Heart left ventricle (tissue), 16 donors: ENCODE data around the gene AWAT2. TPM values are rescaled to one million over a fixed set of nuclear protein-coding genes. Genes with fewer than 3 reads are reported as not detected.

Experiments
- ATAC-seq, 4 donors: fragments of 200-7000 bp; cut with Tn5 transposase; one replicate each; pipeline ENCODE4 v1.9.1; 2020 to 2022; ENCODE audit warnings: moderate library complexity in 4 of 4, mild to moderate bottlenecking in 3 of 4, moderate number of reproducible peaks in 1 of 4
- DNase-seq, 5 donors: peaks; one replicate each; pipeline ENCODE4 v3.0.0-alpha.2; 2020
- H3K27ac ChIP-seq, 12 donors: fragments of 200-600 bp; sonication (generic) in 4 of 12; one replicate each; pipeline versions ENCODE4 v1.5.0 to v1.8.0; 2016 to 2022; ENCODE audit warnings: mild to moderate bottlenecking in 2 of 12
- H3K27me3 ChIP-seq, 9 donors: fragments of 200-600 bp; sonication (generic) in 2 of 9; one replicate each; pipeline versions ENCODE4 v1.5.1 to v1.8.0; 2016 to 2022; ENCODE audit warnings: mild to moderate bottlenecking in 3 of 9
- H3K36me3 ChIP-seq, 9 donors: fragments of 200-600 bp; sonication (generic) in 2 of 9; one replicate each; pipeline versions ENCODE4 v1.5.0 to v1.8.0; 2018 to 2022; ENCODE audit warnings: mild to moderate bottlenecking in 2 of 9
- H3K4me1 ChIP-seq, 12 donors: fragments of 200-600 bp; sonication (generic) in 4 of 12; one replicate each; pipeline versions ENCODE4 v1.5.0 to v1.8.0; 2016 to 2022; ENCODE audit warnings: mild to moderate bottlenecking in 3 of 12
- H3K4me3 ChIP-seq, 12 donors: fragments of 200-600 bp; sonication (generic) in 4 of 12; one replicate each; pipeline versions ENCODE4 v1.5.0 to v1.8.0; 2017 to 2022; ENCODE audit warnings: mild to moderate bottlenecking in 9 of 12, moderate library complexity in 4 of 12
- H3K9me3 ChIP-seq, 12 donors: fragments of 200-600 bp; sonication (generic) in 4 of 12; one replicate each; pipeline versions ENCODE4 v1.5.0 to v1.8.0; 2016 to 2022; ENCODE audit warnings: mild to moderate bottlenecking in 1 of 12
- CTCF ChIP-seq, 12 donors: fragments of 200-600 bp; sonication (generic) in 4 of 12; IDR thresholded peaks; one replicate each; pipeline versions ENCODE4 v1.5.0 to v1.8.0; 2018 to 2022; ENCODE audit warnings: antibody characterized with exemption in 12 of 12, mild to moderate bottlenecking in 5 of 12
- POLR2A ChIP-seq, 2 donors: fragments of 450-650 bp; IDR thresholded peaks; one replicate each; pipeline ENCODE4 v1.6.1; 2017; ENCODE audit warnings: antibody characterized with exemption in 2 of 2, mild to moderate bottlenecking in 2 of 2, moderate library complexity in 2 of 2
- WGBS, 4 donors: extraction: QIAGEN DNeasy Blood & Tissue Kit in 2 of 4; methylation state at CpG; one replicate each; pipeline versions ENCODE4 v1.1.5 to v1.1.7; 2013 to 2018; 5-methylcytosine and 5-hydroxymethylcytosine counted together
- intact Hi-C, 10 donors: fragments of 100-400 bp; cut with DNase I; formaldehyde crosslinking; loops; one replicate each; pipeline versions ENCODE4 v1.11.1 to v1.14.2; 2022
- polyA plus RNA-seq, 2 donors: library from polyadenylated mRNA; stranded (reverse); fragments of 200-250 nt; gene quantifications; one replicate each; pipeline ENCODE4 v1.2.3, GENCODE V29; 2013
- total RNA-seq, 9 donors: library from RNA; depleted of rRNA in 2 of 9; stranded (reverse); fragments of >200 nt in 2 of 9; fragmentation: NEBNext Ultra II Directional in 3 of 9; extraction: Animal tissue kit (Norgen Biotek cat#: 25700) in 3 of 9; gene quantifications; one replicate each; pipeline versions ENCODE4 v1.1.0 to v1.2.4, GENCODE V29; 2016 to 2023
- donor health status: ischemic (EF 13 %, LVEDD 7.1; RV severe dilation, severe dysfunction).
- donor health status: healthy with polysubstance abuse.
- donor health status: DM: no; HTN: yes; CAD: no.
- donor health status: DM: no; HTN: no; CAD: no.
- donor health status: ischemic (EF 25% LVEDD 6.9; RV normal size, moderate dysfunction).
- donor health status: ischemic (EF 25% LVEDD 5.7; RV mildly dilated, moderate dysfunction).
- donor health status: healthy.
- donor health status: DM: yes; HTN: yes; CAD: no.
- donor health status: ischemic (EF 35%, LVEDD 5.7; RV mildly dilated, moderate dysfunction).
- donor health status: nonischemic (EF 11% LVEDD 7.7; RV severe dilation, severe dysfunction).
- donor health status: DM: yes; HTN: yes; CAD: no.
- donor health status: PGD.
- donor health status: ischemic (EF 29% LVEDD 5.4; RV normal size, mild dysfunction).
- donor health status: nonischemic (EF 23%, LVEDD 6.1; RV moderate dilation, normal function).

Gene AWAT2
- total and polyA plus RNA-seq, 11 donors, result not detected

GRCh38 chrX:70029863-70030262, 19.9 kb downstream of the AWAT2 start:
- Histone ChIP-seq H3K27ac (no peak overlapping the region), H3K4me1 (peaks cover 0 to 27% (median 1%) of the 10 kb centered on the region in 12 donors), H3K9me3 (no peaks in the 10 kb centered on the region), H3K4me3 (no peak overlapping the region), H3K36me3 (no peaks in the 10 kb centered on the region), H3K27me3 (peaks cover 0 to 26% (median 0%) of the 10 kb centered on the region in 9 donors)
- 50 to 62% (median 55%) methylated on average over 4 of the region's 4 CpGs for WGBS, 4 donors
- intact Hi-C loops, result loop anchor here (1.0 to 10.0 kb wide), 10 partner anchors 67 to 605 kb away; partner anchors contain the start of gene EDA (in 7 of the 10)
- no peak for TF ChIP-seq CTCF (IDR thresholded peaks at IDR 0.05)
- no peak for TF ChIP-seq POLR2A (IDR thresholded peaks at IDR 0.05)
- ATAC-seq (peak in 3 of 4 donors; percentile 33 to 64 (median 62)), DNase-seq (no peak)

GRCh38 chrX:70026851-70027200, 22.9 kb downstream of the AWAT2 start:
- no peak for DNase-seq
- no peaks in the 10 kb centered on the region for H3K36me3 ChIP-seq
- H3K9me3 ChIP-seq, result no peaks in the 10 kb centered on the region
- peaks cover 0 to 27% (median 1%) of the 10 kb centered on the region in 12 donors for H3K4me1 ChIP-seq
- no peak for TF ChIP-seq POLR2A (IDR thresholded peaks at IDR 0.05)
- no peak for TF ChIP-seq CTCF (IDR thresholded peaks at IDR 0.05)
- no peak overlapping the region for H3K4me3 ChIP-seq
- 48 to 63% (median 50%) methylated on average over 4 of the region's 4 CpGs for WGBS, 4 donors
- ATAC-seq, result no peak
- intact Hi-C loops, result loop anchor here in 2 of 10 donors (5.0 to 10.0 kb wide), 2 partner anchors 410 to 412 kb away; partner anchors contain the start of gene EDA (in 2 of the 2)
- no peak overlapping the region for H3K27ac ChIP-seq
- peaks cover 0 to 26% (median 0%) of the 10 kb centered on the region in 9 donors for H3K27me3 ChIP-seq

- TF ChIP-seq CTCF (IDR thresholded peaks at IDR 0.05) (no peak), POLR2A (IDR thresholded peaks at IDR 0.05) (no peak)
- Histone ChIP-seq H3K27me3 (peaks cover 0 to 26% (median 0%) of the 10 kb centered on the region in 9 donors), H3K4me3 (no peak overlapping the region), H3K36me3 (no peaks in the 10 kb centered on the region), H3K27ac (peak overlapping the region in 1 of 12 donors; percentile 9), H3K9me3 (no peaks in the 10 kb centered on the region), H3K4me1 (peaks cover 0 to 27% (median 1%) of the 10 kb centered on the region in 12 donors)
- ATAC-seq (no peak), DNase-seq (no peak)
- WGBS, 4 donors, result 22 to 37% (median 31%) methylated on average over 1 of the region's 1 CpG
- intact Hi-C loops, result loop anchor here in 2 of 10 donors (5.0 to 10.0 kb wide), 2 partner anchors 409 to 411 kb away; partner anchors contain the start of gene EDA (in 2 of the 2)
Measured at GRCh38 chrX:70026112-70026850, 23.5 kb downstream of the AWAT2 start.

- no peaks in the 10 kb centered on the region for H3K36me3 ChIP-seq
- no peaks in the 10 kb centered on the region for H3K9me3 ChIP-seq
- no peak for TF ChIP-seq POLR2A (IDR thresholded peaks at IDR 0.05)
- TF ChIP-seq CTCF (IDR thresholded peaks at IDR 0.05), result no peak
- intact Hi-C loops, result loop anchor here in 2 of 10 donors (5.0 to 10.0 kb wide), 2 partner anchors 408 to 411 kb away; partner anchors contain the start of gene EDA (in 2 of the 2)
- H3K27ac ChIP-seq, result peak overlapping the region in 1 of 12 donors; percentile 9
- peaks cover 0 to 27% (median 1%) of the 10 kb centered on the region in 12 donors for H3K4me1 ChIP-seq
- no peak overlapping the region for H3K4me3 ChIP-seq
- H3K27me3 ChIP-seq, result peaks cover 0 to 21% (median 0%) of the 10 kb centered on the region in 9 donors
- ATAC-seq, result peak in 2 of 4 donors; percentile 17 to 20
- DNase-seq, result no peak
- WGBS, 4 donors, result 30 to 62% (median 32%) methylated on average over 1 of the region's 1 CpG
Measured at GRCh38 chrX:70025464-70025863, 24.3 kb downstream of the AWAT2 start.
